PC-9 (cell line): Measurements from ENCODE around the gene WIPF1. TPM values are rescaled to one million over a fixed set of nuclear protein-coding genes. Genes with fewer than 3 reads are reported as not detected.

ENCODE experiments used
- BruUV-seq: library from RNA; stranded (reverse); fragments of 400-500 nt; replicated peaks from 2 replicates; lab custom pipeline; 2021; lab: Mats Ljungman, UMichigan
- CTCF ChIA-PET: fragments of 300-600 bp; sonication (Branson Sonifier 250); formaldehyde crosslinking; loops from one replicate; lab custom pipeline; 2022; ENCODE audit warnings: antibody characterized with exemption; lab: Charles Lee
- POLR2A ChIA-PET: fragments of 300-600 bp; sonication (Branson Sonifier 250); formaldehyde crosslinking; loops from one replicate; lab custom pipeline; 2022; ENCODE audit warnings: antibody characterized with exemption; ENCODE audit not compliant: unreplicated experiment; lab: Charles Lee
- DNase-seq, 2 experiments: peaks; one replicate each; pipeline versions ENCODE4 v3.0.0 to v3.0.0-alpha.2; 2015 to 2022; ENCODE audit warnings: mixed read lengths in 1 of 2
- H2AFZ ChIP-seq: fragments of 200-600 bp; sonication (generic); 2 replicates; pipeline ENCODE4 v1.8.1; 2017; ENCODE audit warnings: antibody characterized with exemption
- H3F3A ChIP-seq: fragments of 200-600 bp; sonication (generic); 2 replicates; pipeline ENCODE4 v1.8.1; 2017; ENCODE audit warnings: antibody characterized with exemption, mild to moderate bottlenecking, low read depth; ENCODE audit not compliant: insufficient read depth
- H3K27ac ChIP-seq: fragments of 200-600 bp; sonication (generic); 2 replicates; pipeline ENCODE4 v1.6.1; 2016; ENCODE audit warnings: mixed run types
- H3K27me3 ChIP-seq: fragments of 200-600 bp; sonication (generic); 2 replicates; pipeline ENCODE4 v1.6.1; 2016; ENCODE audit warnings: low read depth, mixed run types; ENCODE audit not compliant: insufficient read depth
- H3K36me3 ChIP-seq: fragments of 200-600 bp; sonication (generic); 2 replicates; pipeline ENCODE4 v1.6.1; 2016; ENCODE audit warnings: low read depth, mixed run types
- H3K4me1 ChIP-seq: fragments of 200-600 bp; sonication (generic); replicated peaks from 2 replicates; pipeline ENCODE4 v1.6.1; 2016; ENCODE audit warnings: mixed run types; ENCODE audit not compliant: insufficient read depth
- H3K4me2 ChIP-seq: fragments of 200-600 bp; sonication (generic); 2 replicates; pipeline ENCODE4 v1.6.1; 2017; ENCODE audit warnings: mixed run types
- H3K4me3 ChIP-seq: fragments of 200-600 bp; sonication (generic); 2 replicates; pipeline ENCODE4 v1.6.1; 2016; ENCODE audit warnings: mixed run types
- H3K79me2 ChIP-seq: fragments of 200-600 bp; sonication (generic); 2 replicates; pipeline ENCODE4 v1.6.1; 2017; ENCODE audit warnings: low read depth, mixed run types
- H3K9me2 ChIP-seq: fragments of 200-600 bp; sonication (generic); 2 replicates; pipeline ENCODE4 v1.8.1; 2017; ENCODE audit warnings: mild to moderate bottlenecking; ENCODE audit not compliant: insufficient read depth
- H3K9me3 ChIP-seq: fragments of 200-600 bp; sonication (generic); 2 replicates; pipeline ENCODE4 v1.8.1; 2016; ENCODE audit warnings: low read depth; ENCODE audit not compliant: insufficient read depth
- H4K20me1 ChIP-seq: fragments of 200-600 bp; sonication (generic); 2 replicates; pipeline ENCODE4 v1.8.1; 2017; ENCODE audit not compliant: insufficient read depth
- CTCF ChIP-seq: fragments of 200-600 bp; sonication (generic); conservative IDR thresholded peaks from 2 replicates; pipeline ENCODE4 v1.6.1; 2017; ENCODE audit warnings: mixed run types, antibody characterized with exemption, mild to moderate bottlenecking, moderate library complexity
- EZH2 ChIP-seq: fragments of 200-600 bp; sonication (generic); IDR thresholded peaks from 2 replicates; pipeline ENCODE4 v1.8.0; 2017; ENCODE audit warnings: antibody characterized with exemption, low read depth
- intact Hi-C: fragments of 100-400 bp; cut with micrococcal nuclease; formaldehyde crosslinking; loops from one replicate; pipeline ENCODE4 v1.10.0; 2022; ENCODE audit not compliant: unreplicated experiment
- total RNA-seq: library from RNA; stranded (reverse); gene quantifications from 2 replicates; pipeline ENCODE4 v1.2.3, GENCODE V29; 2021

The WIPF1 gene
- total RNA-seq, 1 experiment from 2014 or later = 0.46 TPM

- Histone ChIP-seq H3K4me1 (no peaks in the 10 kb centered on the region), H3K4me2 (no peak overlapping the region), H3K4me3 (no peak overlapping the region), H3K27me3 (peaks cover 63% of the 10 kb centered on the region), H3K79me2 (no peaks in the 10 kb centered on the region), H4K20me1 (no peaks in the 10 kb centered on the region), H3K27ac (no peak overlapping the region), H3F3A (no peaks in the 10 kb centered on the region), H3K36me3 (no peaks in the 10 kb centered on the region), H3K9me3 (no peaks in the 10 kb centered on the region), H2AFZ (no peak overlapping the region), H3K9me2 (no peaks in the 10 kb centered on the region)
- DNase-seq = no peak
- no TSS peak for BruUV-seq
- no peak for TF ChIP-seq CTCF
- no peak for TF ChIP-seq EZH2
- intact Hi-C loops = no loop called here
- ChIA-PET CTCF (no interaction called here), POLR2A (interaction anchor here (1.1 kb wide), 1 partner anchor 264 kb away, joined by 4 read pairs; no protein-coding TSS in a partner anchor)
These were observed 79.2 kb downstream of the WIPF1 start for GRCh38 chr2:174518395-174518794.

DNA sequence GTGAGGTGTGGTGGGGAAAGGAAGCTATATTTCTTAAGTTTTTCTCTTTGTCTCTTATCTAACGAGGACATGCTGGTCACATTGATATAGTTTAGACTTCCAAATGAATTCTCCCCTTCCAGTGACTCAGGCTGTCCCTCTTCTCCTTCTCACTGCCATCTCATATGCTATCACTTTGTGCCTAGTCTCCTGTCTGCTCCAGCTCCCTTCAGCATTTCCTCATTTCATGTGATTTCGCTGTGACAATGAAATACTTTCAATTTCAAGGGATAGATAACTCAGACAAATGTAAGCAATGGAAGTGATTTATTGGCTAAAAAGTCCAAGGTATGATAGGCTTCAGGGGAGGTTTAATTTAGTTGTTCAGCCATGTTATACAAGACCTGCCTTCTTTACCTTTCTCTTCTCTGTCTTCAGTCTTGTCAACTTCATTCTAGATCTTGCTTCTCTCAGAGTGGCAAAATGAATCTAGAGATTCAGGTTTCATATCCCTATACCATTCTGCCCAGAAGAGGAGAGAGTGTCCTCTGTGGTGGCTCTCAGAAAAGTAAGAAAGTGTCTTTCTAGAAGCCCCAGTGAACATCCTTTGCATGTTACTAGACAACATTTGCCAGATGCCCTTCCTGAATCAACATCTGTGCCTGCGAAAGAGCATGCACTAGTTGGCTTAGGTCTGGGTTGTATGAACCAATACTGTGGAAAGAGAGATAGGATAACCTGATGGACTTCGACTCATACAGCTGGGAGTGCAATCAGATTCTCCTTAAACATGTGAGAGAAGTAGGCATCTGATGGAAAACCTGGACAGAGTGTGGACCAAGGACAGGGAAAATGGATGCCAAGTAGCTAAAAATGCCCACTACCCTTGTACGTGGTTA is 80.9 kb downstream of the WIPF1 start:
- no peaks in the 10 kb centered on the region for H3K4me1 ChIP-seq
- no peaks in the 10 kb centered on the region for H3K9me2 ChIP-seq
- H3F3A ChIP-seq = no peaks in the 10 kb centered on the region
- no peak overlapping the region for H2AFZ ChIP-seq
- POLR2A ChIA-PET = no interaction called here
- H3K79me2 ChIP-seq = no peaks in the 10 kb centered on the region
- no peak overlapping the region for H3K4me3 ChIP-seq
- peaks cover 62% of the 10 kb centered on the region for H3K27me3 ChIP-seq
- no peak overlapping the region for H3K4me2 ChIP-seq
- CTCF ChIA-PET = no interaction called here
- no peaks in the 10 kb centered on the region for H4K20me1 ChIP-seq
- no TSS peak for BruUV-seq
- TF ChIP-seq EZH2 = no peak
- TF ChIP-seq CTCF = no peak
- DNase-seq = no peak
- no peak overlapping the region for H3K27ac ChIP-seq
- intact Hi-C loops = no loop called here
- H3K36me3 ChIP-seq = no peaks in the 10 kb centered on the region
- peaks cover 6% of the 10 kb centered on the region; the same call in 1 of the 2 replicates for H3K9me3 ChIP-seq

DNA sequence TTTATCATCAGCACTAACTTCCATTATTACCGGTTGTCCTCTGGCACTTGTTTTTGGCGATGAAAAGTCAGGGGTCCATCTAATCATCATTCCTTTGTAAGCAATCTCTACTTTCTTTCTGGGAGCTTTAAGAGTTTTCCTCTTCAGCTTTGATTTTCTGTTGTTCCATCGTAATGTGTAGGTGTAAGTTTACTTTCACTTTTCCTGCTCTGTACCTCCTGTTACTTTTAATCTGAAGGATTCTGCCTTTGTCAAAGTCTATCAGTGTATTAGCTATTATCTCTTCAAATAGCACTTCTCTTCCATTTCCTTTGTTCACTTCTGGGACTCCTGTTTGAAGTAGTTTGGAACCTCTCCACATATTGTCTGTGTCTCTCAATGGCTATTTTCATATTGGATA is 85.3 kb downstream of the WIPF1 start:
- H2AFZ ChIP-seq = no peak overlapping the region
- H3K4me1 ChIP-seq = no peaks in the 10 kb centered on the region
- ChIA-PET POLR2A (interaction anchor here (0.6 to 0.7 kb wide), 2 partner anchors 28 to 98 kb away, joined by 3 to 8 read pairs; no protein-coding TSS in a partner anchor), CTCF (no interaction called here)
- H3K4me2 ChIP-seq = peak overlapping the region; percentile 42
- peaks cover 35% of the 10 kb centered on the region for H3K9me3 ChIP-seq
- TF ChIP-seq EZH2 (no peak), CTCF (no peak)
- peaks cover 25% of the 10 kb centered on the region; the same call in 1 of the 2 replicates for H3K27me3 ChIP-seq
- no TSS peak for BruUV-seq
- no peaks in the 10 kb centered on the region for H3K36me3 ChIP-seq
- peak overlapping the region; percentile 22 for H3K4me3 ChIP-seq
- H3K79me2 ChIP-seq = no peaks in the 10 kb centered on the region
- DNase-seq = no peak
- no peak overlapping the region for H3K27ac ChIP-seq
- no peaks in the 10 kb centered on the region for H3F3A ChIP-seq
- intact Hi-C loops = no loop called here
- H3K9me2 ChIP-seq = no peaks in the 10 kb centered on the region
- no peaks in the 10 kb centered on the region for H4K20me1 ChIP-seq
